Retinal pigment epithelial cell (primary cell): ENCODE data around the gene ZCWPW2.

Experiments used
- DNase-seq: peaks from one replicate; pipeline ENCODE4 v3.0.0-alpha.2; 2010; ENCODE audit warnings: low read depth
- H3K4me3 ChIP-seq: 2 replicates; pipeline ENCODE4 v1.5.1; 2011; ENCODE audit warnings: mild to moderate bottlenecking, low read length, control low read depth, moderate library complexity
- CTCF ChIP-seq: conservative IDR thresholded peaks from 2 replicates; pipeline ENCODE4 v1.5.1; 2011; ENCODE audit warnings: low read depth, low read length, control low read depth, inconsistent platforms

Gene ZCWPW2

GRCh38 chr3:28467414-28467813, 118.9 kb downstream of the ZCWPW2 start:
- no peak for TF ChIP-seq CTCF
- no peak for DNase-seq
- no peak overlapping the region for H3K4me3 ChIP-seq

- peak; percentile 68 for TF ChIP-seq CTCF
- DNase-seq = peak; percentile 33
- H3K4me3 ChIP-seq = no peak overlapping the region
These were observed 127.7 kb downstream of the ZCWPW2 start for GRCh38 chr3:28476194-28476593.

DNA sequence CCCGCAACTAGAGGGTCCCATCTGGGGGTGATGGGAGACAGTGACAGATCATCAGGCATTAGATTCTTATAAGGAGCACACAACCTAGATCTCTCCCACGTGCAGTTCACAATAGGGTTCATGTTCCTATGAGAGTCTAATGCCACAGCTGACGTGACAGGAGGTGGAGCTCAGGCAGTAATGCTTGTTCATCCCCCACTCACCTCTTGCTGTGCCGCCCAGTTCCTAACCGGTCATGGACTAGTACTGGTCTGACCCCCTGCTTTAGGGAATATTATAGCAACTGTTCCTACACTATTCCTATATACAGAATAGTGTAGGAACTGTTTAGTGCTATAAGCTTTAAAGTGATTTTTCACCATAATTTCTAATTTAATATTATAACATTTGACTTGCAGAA, 128.2 kb downstream of the ZCWPW2 start:
- no peak for DNase-seq
- TF ChIP-seq CTCF = no peak
- no peak overlapping the region for H3K4me3 ChIP-seq

DNA sequence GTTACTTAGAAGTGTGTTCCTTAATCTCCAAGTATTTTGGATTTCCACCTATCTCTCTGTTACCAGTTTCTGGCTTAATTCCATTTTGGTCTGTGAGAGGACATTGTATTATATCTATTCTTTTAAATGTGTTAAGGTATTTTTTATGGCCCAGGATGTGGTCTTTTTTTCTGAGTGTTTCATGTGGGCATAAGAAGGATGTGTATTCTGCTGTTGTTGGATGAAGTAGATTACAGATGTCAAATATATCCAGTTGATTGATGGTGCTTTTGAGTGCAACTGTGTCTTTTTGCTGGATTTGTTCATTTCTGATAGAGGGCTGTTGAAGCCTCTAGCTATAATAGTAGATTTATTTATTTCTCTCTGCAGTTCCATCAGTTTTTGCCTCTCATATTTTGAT, 136.6 kb downstream of the ZCWPW2 start:
- no peak for TF ChIP-seq CTCF
- H3K4me3 ChIP-seq = no peak overlapping the region

DNA sequence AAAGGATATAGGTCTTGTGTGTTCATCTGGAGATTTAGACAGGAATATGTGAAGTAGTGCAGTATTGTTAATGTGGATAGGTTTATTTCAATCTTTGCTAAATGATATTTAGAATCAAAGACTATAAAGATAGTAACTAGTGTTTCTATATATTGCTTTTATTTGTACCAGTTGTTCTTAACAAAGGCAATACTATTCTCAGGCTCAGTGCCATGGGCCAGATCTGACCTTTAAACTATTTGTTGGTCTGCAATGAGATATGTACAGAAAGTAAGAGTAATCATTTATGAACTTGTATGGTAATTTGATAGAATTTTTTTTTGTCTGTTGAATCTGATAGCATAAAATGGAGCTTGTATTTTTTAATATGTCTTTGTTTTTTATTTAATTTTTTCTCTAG, 146.8 kb downstream of the ZCWPW2 start:
- no peak overlapping the region for H3K4me3 ChIP-seq
- no peak for DNase-seq
- TF ChIP-seq CTCF = no peak

More for the DNA sequence above, 136.6 kb downstream of the ZCWPW2 start:
- no peak for DNase-seq

GRCh38 chr3:28502397-28502937, 153.9 kb downstream of the ZCWPW2 start:
- H3K4me3 ChIP-seq = no peak overlapping the region
- no peak for TF ChIP-seq CTCF
- DNase-seq = no peak

DNA sequence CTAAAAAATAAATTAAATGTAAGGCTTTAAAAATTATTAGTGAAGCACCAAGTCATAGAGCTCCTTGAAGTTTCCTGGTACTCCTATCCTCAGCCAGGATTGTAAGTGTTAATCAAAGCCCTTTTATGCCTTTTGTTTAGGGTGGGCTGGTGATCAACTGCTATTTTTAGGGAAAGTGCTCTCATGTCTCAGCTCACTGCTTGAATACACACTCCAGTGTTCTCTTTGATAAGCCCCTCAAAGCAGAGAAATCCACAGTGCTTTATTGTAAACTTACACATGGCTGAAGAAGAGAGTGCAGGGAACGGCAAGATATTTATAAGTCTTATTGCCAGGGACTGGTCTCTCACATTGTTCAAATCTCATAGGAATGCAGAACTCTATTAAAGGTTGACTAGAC, 156.5 kb downstream of the ZCWPW2 start:
- H3K4me3 ChIP-seq = no peak overlapping the region
- no peak for DNase-seq
- no peak for TF ChIP-seq CTCF
